Loucy (cell line): Measurements from ENCODE around the gene DGKB.

Source experiments
- H2AFZ ChIP-seq: fragments of 200-600 bp; sonication (generic); 2 replicates; pipeline ENCODE4 v1.6.0; 2016; ENCODE audit warnings: antibody characterized with exemption, mild to moderate bottlenecking, low read length, moderate library complexity
- H3F3A ChIP-seq: fragments of 200-600 bp; 2 replicates; pipeline ENCODE4 v1.6.0; 2016; ENCODE audit warnings: antibody characterized with exemption, low read depth, mild to moderate bottlenecking
- H3K27me3 ChIP-seq: fragments of 200-600 bp; sonication (generic); 2 replicates; pipeline ENCODE4 v1.6.1; 2014; ENCODE audit warnings: low read length, mild to moderate bottlenecking; ENCODE audit not compliant: insufficient read depth, poor library complexity, severe bottlenecking
- H3K36me3 ChIP-seq: fragments of 200-600 bp; sonication (generic); 2 replicates; pipeline ENCODE4 v1.6.1; 2016; ENCODE audit warnings: low read length; ENCODE audit not compliant: insufficient read depth
- H3K4me1 ChIP-seq: fragments of 200-600 bp; sonication (generic); 2 replicates; pipeline ENCODE4 v1.5.1; 2014; ENCODE audit warnings: low read length, mild to moderate bottlenecking; ENCODE audit not compliant: insufficient read depth, poor library complexity, severe bottlenecking
- H3K4me2 ChIP-seq: fragments of 200-600 bp; sonication (generic); 2 replicates; pipeline ENCODE4 v1.6.0; 2014; ENCODE audit warnings: antibody characterized with exemption, low read length, low read depth, mild to moderate bottlenecking; ENCODE audit not compliant: poor library complexity, severe bottlenecking
- H3K4me3 ChIP-seq: fragments of 200-600 bp; sonication (generic); 2 replicates; pipeline ENCODE4 v1.5.1; 2014; ENCODE audit warnings: low read length, mild to moderate bottlenecking, mixed read lengths; ENCODE audit not compliant: poor library complexity, severe bottlenecking
- H3K79me2 ChIP-seq: fragments of 200-600 bp; sonication (generic); 2 replicates; pipeline ENCODE4 v1.6.1; 2014; ENCODE audit warnings: low read length; ENCODE audit not compliant: insufficient read depth
- H3K9ac ChIP-seq: fragments of 200-600 bp; sonication (generic); 2 replicates; pipeline ENCODE4 v1.6.0; 2014; ENCODE audit warnings: mild to moderate bottlenecking, low read depth, low read length, moderate library complexity; ENCODE audit not compliant: poor library complexity, severe bottlenecking
- H3K9me2 ChIP-seq: fragments of 200-600 bp; sonication (generic); replicated peaks from 2 replicates; pipeline ENCODE4 v1.6.1; 2016; ENCODE audit warnings: low read depth, low read length, mixed read lengths
- H3K9me3 ChIP-seq: fragments of 200-600 bp; sonication (generic); 2 replicates; pipeline ENCODE4 v1.6.1; 2014; ENCODE audit warnings: mild to moderate bottlenecking, antibody characterized with exemption, low read length, low read depth; ENCODE audit not compliant: insufficient read depth
- H4K20me1 ChIP-seq: fragments of 200-600 bp; sonication (generic); 2 replicates; pipeline ENCODE4 v1.6.0; 2014; ENCODE audit warnings: antibody characterized with exemption, low read length, mild to moderate bottlenecking; ENCODE audit not compliant: insufficient read depth, poor library complexity, severe bottlenecking
- CTCF ChIP-seq: fragments of 200-600 bp; sonication (generic); conservative IDR thresholded peaks from 2 replicates; pipeline ENCODE4 v1.5.1; 2014; ENCODE audit warnings: mild to moderate bottlenecking, antibody characterized with exemption, low read length
- EZH2phosphoT487 ChIP-seq: fragments of 200-600 bp; IDR thresholded peaks from 2 replicates; pipeline ENCODE4 v1.6.1; 2018; ENCODE audit warnings: antibody characterized with exemption, mild to moderate bottlenecking, moderate library complexity, borderline replicate concordance

The DGKB gene

GRCh38 chr7:14748461-14748860 lies 154.1 kb downstream of the DGKB start:
- Histone ChIP-seq H3K79me2 (no peaks in the 10 kb centered on the region), H3K9me3 (no peaks in the 10 kb centered on the region), H3K27me3 (no peaks in the 10 kb centered on the region), H2AFZ (no peak overlapping the region), H3K9me2 (no peaks in the 10 kb centered on the region), H4K20me1 (no peaks in the 10 kb centered on the region), H3K4me2 (no peak overlapping the region), H3K36me3 (no peaks in the 10 kb centered on the region), H3F3A (no peaks in the 10 kb centered on the region), H3K4me3 (no peak overlapping the region), H3K4me1 (no peaks in the 10 kb centered on the region), H3K9ac (no peak overlapping the region)
- TF ChIP-seq CTCF (no peak), EZH2phosphoT487 (no peak)

GRCh38 chr7:14747701-14748100 lies 154.8 kb downstream of the DGKB start:
- Histone ChIP-seq H3K4me2 (no peak overlapping the region), H3K9ac (no peak overlapping the region), H3K4me1 (no peaks in the 10 kb centered on the region), H4K20me1 (no peaks in the 10 kb centered on the region), H3F3A (no peaks in the 10 kb centered on the region), H3K79me2 (no peaks in the 10 kb centered on the region), H3K4me3 (no peak overlapping the region), H3K27me3 (no peaks in the 10 kb centered on the region), H2AFZ (no peak overlapping the region), H3K36me3 (no peaks in the 10 kb centered on the region), H3K9me3 (no peaks in the 10 kb centered on the region), H3K9me2 (no peaks in the 10 kb centered on the region)
- TF ChIP-seq EZH2phosphoT487 (no peak), CTCF (no peak)

GRCh38 chr7:14745076-14745475 lies 157.5 kb downstream of the DGKB start:
- Histone ChIP-seq H3K4me3 (no peak overlapping the region), H4K20me1 (no peaks in the 10 kb centered on the region), H3K9me2 (no peaks in the 10 kb centered on the region), H3K27me3 (no peaks in the 10 kb centered on the region), H3F3A (no peaks in the 10 kb centered on the region), H3K36me3 (no peaks in the 10 kb centered on the region), H3K4me1 (no peaks in the 10 kb centered on the region), H2AFZ (no peak overlapping the region), H3K9me3 (no peaks in the 10 kb centered on the region), H3K9ac (no peak overlapping the region), H3K4me2 (no peak overlapping the region), H3K79me2 (no peaks in the 10 kb centered on the region)
- TF ChIP-seq EZH2phosphoT487 (no peak), CTCF (no peak)
